Measurements from ENCODE around the gene GRID2. TPM values are rescaled to one million over a fixed set of nuclear protein-coding genes. Genes with fewer than 3 reads are reported as not detected.

GRID2 gene
- total RNA-seq, 1 experiment from 2014 or later = not detected

DNA sequence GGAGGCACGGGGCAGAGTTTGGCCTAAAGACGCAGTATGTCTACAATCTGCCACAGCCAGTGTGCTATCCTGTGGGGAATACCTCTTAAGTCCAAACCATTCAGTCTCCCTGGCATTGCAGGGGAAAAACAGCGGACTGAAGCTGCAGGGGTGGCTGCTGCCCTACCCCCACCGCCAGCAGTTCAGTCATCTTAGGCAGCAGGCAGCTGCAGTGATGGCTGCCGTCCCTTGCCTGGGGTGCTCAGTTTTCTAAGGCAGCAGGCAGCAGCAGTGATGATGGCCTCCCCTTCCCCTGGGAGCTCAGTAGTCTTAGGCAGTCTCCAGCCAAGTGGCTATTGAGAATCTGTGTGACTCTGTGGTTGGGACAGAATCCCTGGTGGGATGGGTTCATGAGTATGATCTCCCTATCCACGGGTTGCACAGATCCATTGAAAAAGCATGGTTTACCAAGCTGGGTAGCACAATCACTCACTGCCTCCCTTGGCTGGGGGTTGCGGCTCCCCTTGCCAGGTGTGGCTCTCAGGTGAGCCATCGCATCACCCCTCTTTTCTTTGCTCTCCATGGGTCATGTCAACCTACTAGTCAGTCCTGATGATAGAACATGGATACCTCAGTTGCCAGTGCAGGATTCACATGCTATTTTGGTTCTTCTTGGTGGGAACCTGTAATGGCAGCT is 48.9 kb upstream of the GRID2 start:
- Mint-ChIP-seq H3K27me3 (ENCODE audit: insufficient read depth, unreplicated experiment) (no peaks in the 10 kb centered on the region), H3K9me3 (ENCODE audit: unreplicated experiment) (no peaks in the 10 kb centered on the region), H3K4me3 (ENCODE audit: unreplicated experiment) (no peak overlapping the region), H3K36me3 (ENCODE audit: insufficient read depth, unreplicated experiment) (no peaks in the 10 kb centered on the region), H3K4me1 (ENCODE audit: low read depth, unreplicated experiment) (no peaks in the 10 kb centered on the region), H3K27ac (ENCODE audit: unreplicated experiment) (no peak overlapping the region)
- no peaks in the 10 kb centered on the region for H3K9me3 ChIP-seq
- TF ChIP-seq, protein P1, sequence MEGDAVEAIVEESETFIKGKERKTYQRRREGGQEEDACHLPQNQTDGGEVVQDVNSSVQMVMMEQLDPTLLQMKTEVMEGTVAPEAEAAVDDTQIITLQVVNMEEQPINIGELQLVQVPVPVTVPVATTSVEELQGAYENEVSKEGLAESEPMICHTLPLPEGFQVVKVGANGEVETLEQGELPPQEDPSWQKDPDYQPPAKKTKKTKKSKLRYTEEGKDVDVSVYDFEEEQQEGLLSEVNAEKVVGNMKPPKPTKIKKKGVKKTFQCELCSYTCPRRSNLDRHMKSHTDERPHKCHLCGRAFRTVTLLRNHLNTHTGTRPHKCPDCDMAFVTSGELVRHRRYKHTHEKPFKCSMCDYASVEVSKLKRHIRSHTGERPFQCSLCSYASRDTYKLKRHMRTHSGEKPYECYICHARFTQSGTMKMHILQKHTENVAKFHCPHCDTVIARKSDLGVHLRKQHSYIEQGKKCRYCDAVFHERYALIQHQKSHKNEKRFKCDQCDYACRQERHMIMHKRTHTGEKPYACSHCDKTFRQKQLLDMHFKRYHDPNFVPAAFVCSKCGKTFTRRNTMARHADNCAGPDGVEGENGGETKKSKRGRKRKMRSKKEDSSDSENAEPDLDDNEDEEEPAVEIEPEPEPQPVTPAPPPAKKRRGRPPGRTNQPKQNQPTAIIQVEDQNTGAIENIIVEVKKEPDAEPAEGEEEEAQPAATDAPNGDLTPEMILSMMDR (IDR thresholded peaks at IDR 0.05; ENCODE audit: insufficient read depth in 1 of 2, low read depth in 1 of 2, low read length in 1 of 2, severe bottlenecking in 1 of 2, unreplicated experiment in 1 of 2) = no peak
- no TSS peak for BruUV-seq (replicated peaks)
- H3K27me3 ChIP-seq (replicated peaks; ENCODE audit: control insufficient read depth, insufficient read depth, low read length) = no peaks in the 10 kb centered on the region
- DNase-seq = no peak
- ChIA-PET CTCF (no interaction called here), POLR2A (no interaction called here)
- H3K4me3 ChIP-seq (ENCODE audit: low read depth, low read length) = no peak overlapping the region
- no peaks in the 10 kb centered on the region for H3K36me3 ChIP-seq (ENCODE audit: control insufficient read depth, insufficient read depth, low read length)
- intact Hi-C loops (cut with micrococcal nuclease; ENCODE audit: unreplicated experiment) = no loop called here
- no peaks in the 10 kb centered on the region for H3K4me1 ChIP-seq

DNA sequence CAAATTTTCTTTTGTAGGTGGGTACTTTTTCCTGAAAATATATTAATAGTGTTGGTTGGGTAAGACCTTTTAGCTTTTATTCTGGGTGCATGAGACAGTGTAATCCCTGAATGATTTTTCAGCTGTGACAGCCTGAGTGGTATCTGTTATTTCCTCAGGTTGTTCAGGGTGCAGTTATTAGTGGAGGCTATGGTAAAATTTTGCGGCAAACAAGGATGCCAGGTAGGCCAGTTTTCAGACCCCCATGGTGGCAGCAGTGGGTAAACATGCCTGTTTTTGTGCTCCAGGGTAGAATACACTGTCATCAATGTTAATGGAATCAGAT is 47.9 kb upstream of the GRID2 start:
- no peak for DNase-seq
- no peak overlapping the region for H3K4me3 Mint-ChIP-seq (ENCODE audit: unreplicated experiment)
- ChIA-PET POLR2A (no interaction called here), CTCF (no interaction called here)
- intact Hi-C loops (cut with micrococcal nuclease; ENCODE audit: unreplicated experiment) = no loop called here
- no peaks in the 10 kb centered on the region for H3K9me3 Mint-ChIP-seq (ENCODE audit: unreplicated experiment)
- H3K27me3 ChIP-seq (replicated peaks; ENCODE audit: control insufficient read depth, insufficient read depth, low read length) = no peaks in the 10 kb centered on the region
- no peaks in the 10 kb centered on the region for H3K36me3 ChIP-seq (ENCODE audit: control insufficient read depth, insufficient read depth, low read length)
- H3K36me3 Mint-ChIP-seq (ENCODE audit: insufficient read depth, unreplicated experiment) = no peaks in the 10 kb centered on the region
- no peaks in the 10 kb centered on the region for H3K4me1 ChIP-seq
- TF ChIP-seq, protein P1 (IDR thresholded peaks at IDR 0.05; ENCODE audit: insufficient read depth in 1 of 2, low read depth in 1 of 2, low read length in 1 of 2, severe bottlenecking in 1 of 2, unreplicated experiment in 1 of 2) = no peak
- no peak overlapping the region for H3K4me3 ChIP-seq (ENCODE audit: low read depth, low read length)
- no peak overlapping the region for H3K27ac Mint-ChIP-seq (ENCODE audit: unreplicated experiment)
- no peaks in the 10 kb centered on the region for H3K27me3 Mint-ChIP-seq (ENCODE audit: insufficient read depth, unreplicated experiment)
- BruUV-seq (replicated peaks) = no TSS peak
- H3K9me3 ChIP-seq = no peaks in the 10 kb centered on the region
- H3K4me1 Mint-ChIP-seq (ENCODE audit: low read depth, unreplicated experiment) = no peaks in the 10 kb centered on the region

DNA sequence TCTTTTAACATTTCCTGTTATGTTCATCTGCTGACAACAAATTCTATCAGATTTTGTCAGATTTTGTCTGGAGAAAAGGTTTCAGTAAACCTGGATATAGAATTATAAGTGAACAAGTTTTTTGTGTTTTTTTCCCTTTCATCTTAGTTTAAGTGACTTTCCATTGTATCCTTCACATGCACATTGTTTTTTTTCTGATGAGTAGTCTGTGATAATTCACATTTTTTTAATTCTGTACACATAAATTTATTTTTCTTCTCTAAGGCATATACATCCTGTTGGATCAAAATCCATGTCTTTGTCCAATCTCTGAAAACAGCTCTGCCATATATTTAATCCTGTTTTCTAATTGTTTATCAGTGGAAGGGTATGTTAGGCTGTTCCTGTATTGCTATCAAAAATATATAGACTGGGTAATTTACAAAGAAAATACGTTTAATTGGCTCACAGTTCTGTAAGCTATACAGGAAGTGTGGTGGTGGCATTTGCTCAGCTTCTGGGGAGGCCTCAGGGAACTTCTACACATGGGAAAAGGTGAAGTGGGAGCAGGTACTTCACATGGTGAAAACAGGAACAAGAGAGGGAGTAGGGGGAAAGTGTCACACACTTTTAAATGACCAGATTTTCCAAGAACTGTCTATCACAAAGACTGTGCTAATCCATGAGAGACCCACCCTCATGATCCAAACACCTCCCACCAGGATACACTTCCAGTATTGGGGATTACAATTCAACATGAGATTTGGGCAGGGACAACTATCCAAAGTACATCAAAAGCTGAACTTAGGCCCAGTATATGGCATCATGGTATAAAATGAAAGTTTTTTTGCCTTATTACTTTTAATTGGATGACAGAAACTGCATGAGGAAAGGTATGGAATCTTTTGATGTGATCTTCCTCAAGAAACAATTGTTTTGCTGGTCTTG is 45.6 kb upstream of the GRID2 start:
- CTCF ChIA-PET = no interaction called here
- no TSS peak for BruUV-seq (replicated peaks)
- H3K4me1 Mint-ChIP-seq (ENCODE audit: low read depth, unreplicated experiment) = no peaks in the 10 kb centered on the region
- TF ChIP-seq, protein P1 (IDR thresholded peaks at IDR 0.05; ENCODE audit: insufficient read depth in 1 of 2, low read depth in 1 of 2, low read length in 1 of 2, severe bottlenecking in 1 of 2, unreplicated experiment in 1 of 2) = no peak
- Histone ChIP-seq H3K27me3 (replicated peaks; ENCODE audit: control insufficient read depth, insufficient read depth, low read length) (no peaks in the 10 kb centered on the region), H3K4me3 (ENCODE audit: low read depth, low read length) (no peak overlapping the region), H3K36me3 (ENCODE audit: control insufficient read depth, insufficient read depth, low read length) (no peaks in the 10 kb centered on the region), H3K9me3 (no peaks in the 10 kb centered on the region), H3K4me1 (no peaks in the 10 kb centered on the region)
- no peaks in the 10 kb centered on the region for H3K27me3 Mint-ChIP-seq (ENCODE audit: insufficient read depth, unreplicated experiment)
- no peak for DNase-seq
- POLR2A ChIA-PET = no interaction called here
- intact Hi-C loops (cut with micrococcal nuclease; ENCODE audit: unreplicated experiment) = no loop called here
- no peak overlapping the region for H3K27ac Mint-ChIP-seq (ENCODE audit: unreplicated experiment)
- H3K36me3 Mint-ChIP-seq (ENCODE audit: insufficient read depth, unreplicated experiment) = no peaks in the 10 kb centered on the region
- H3K9me3 Mint-ChIP-seq (ENCODE audit: unreplicated experiment) = no peaks in the 10 kb centered on the region
- no peak overlapping the region for H3K4me3 Mint-ChIP-seq (ENCODE audit: unreplicated experiment)
